Osteoblast (primary cell): ENCODE results near the gene SBF1. TPM values are rescaled to one million over a fixed set of nuclear protein-coding genes. Genes with fewer than 3 reads are reported as not detected.
A peak's percentile ranks its signal among the peaks of the same experiment; 100 is the strongest.
"Not testable (repeated sequence)": the region's sequence is repeated elsewhere in the genome, so short reads cannot be mapped to it uniquely, and the experiment has no call there.

Source experiments
- DNase-seq: peaks from one replicate; pipeline ENCODE4 v3.0.0; 2011; ENCODE audit warnings: low spot score, mixed read lengths; ENCODE audit not compliant: insufficient read length; ENCODE audit errors: missing footprints
- H2AFZ ChIP-seq: 2 replicates; pipeline ENCODE4 v1.6.0; 2011; ENCODE audit warnings: mild to moderate bottlenecking, low read length
- H3K27ac ChIP-seq: 2 replicates; pipeline ENCODE4 v1.5.1; 2011; ENCODE audit warnings: mild to moderate bottlenecking, low read depth, low read length, moderate library complexity
- H3K27me3 ChIP-seq: 2 replicates; pipeline ENCODE4 v1.6.0; 2012; ENCODE audit warnings: mild to moderate bottlenecking, control low read depth, inconsistent platforms, low read length, moderate library complexity; ENCODE audit not compliant: insufficient read depth
- H3K36me3 ChIP-seq: 2 replicates; pipeline ENCODE4 v1.5.1; 2011; ENCODE audit warnings: mild to moderate bottlenecking, low read length, control low read depth, moderate library complexity; ENCODE audit not compliant: insufficient read depth
- H3K4me1 ChIP-seq: 2 replicates; pipeline ENCODE4 v1.5.1; 2011; ENCODE audit warnings: mild to moderate bottlenecking, low read length, control low read depth, moderate library complexity; ENCODE audit not compliant: insufficient read depth
- H3K4me2 ChIP-seq: 2 replicates; pipeline ENCODE4 v1.6.0; 2011; ENCODE audit warnings: mild to moderate bottlenecking, low read length; ENCODE audit not compliant: insufficient read depth
- H3K4me3 ChIP-seq: fragments of 200-600 bp; sonication (generic); 3 replicates; pipeline ENCODE4 v1.5.1; 2012; ENCODE audit warnings: mild to moderate bottlenecking, low read length, inconsistent platforms; ENCODE audit not compliant: insufficient read depth
- H3K79me2 ChIP-seq: 2 replicates; pipeline ENCODE4 v1.6.0; 2012; ENCODE audit warnings: mild to moderate bottlenecking, low read length, control low read depth, inconsistent platforms; ENCODE audit not compliant: insufficient read depth
- H3K9me3 ChIP-seq: 2 replicates; pipeline ENCODE4 v1.5.1; 2011; ENCODE audit warnings: low read depth, low read length, control low read depth
- H4K20me1 ChIP-seq: 2 replicates; pipeline ENCODE4 v1.6.0; 2012; ENCODE audit warnings: mild to moderate bottlenecking, low read length, control low read depth; ENCODE audit not compliant: insufficient read depth
- total RNA-seq: library from RNA; depleted of rRNA; stranded (reverse); fragments of >200 nt; gene quantifications from 2 replicates; pipeline ENCODE4 v1.2.3, GENCODE V29; 2012
- TF ChIP-seq, protein P1 (sequence below): IDR thresholded peaks from 2 replicates; pipeline ENCODE4 v1.5.1; 2011; ENCODE audit warnings: mild to moderate bottlenecking, low read depth, low read length, moderate library complexity; ENCODE audit errors: extremely low read depth

Gene SBF1
- total RNA-seq, 1 donor = 93.0 TPM

DNA sequence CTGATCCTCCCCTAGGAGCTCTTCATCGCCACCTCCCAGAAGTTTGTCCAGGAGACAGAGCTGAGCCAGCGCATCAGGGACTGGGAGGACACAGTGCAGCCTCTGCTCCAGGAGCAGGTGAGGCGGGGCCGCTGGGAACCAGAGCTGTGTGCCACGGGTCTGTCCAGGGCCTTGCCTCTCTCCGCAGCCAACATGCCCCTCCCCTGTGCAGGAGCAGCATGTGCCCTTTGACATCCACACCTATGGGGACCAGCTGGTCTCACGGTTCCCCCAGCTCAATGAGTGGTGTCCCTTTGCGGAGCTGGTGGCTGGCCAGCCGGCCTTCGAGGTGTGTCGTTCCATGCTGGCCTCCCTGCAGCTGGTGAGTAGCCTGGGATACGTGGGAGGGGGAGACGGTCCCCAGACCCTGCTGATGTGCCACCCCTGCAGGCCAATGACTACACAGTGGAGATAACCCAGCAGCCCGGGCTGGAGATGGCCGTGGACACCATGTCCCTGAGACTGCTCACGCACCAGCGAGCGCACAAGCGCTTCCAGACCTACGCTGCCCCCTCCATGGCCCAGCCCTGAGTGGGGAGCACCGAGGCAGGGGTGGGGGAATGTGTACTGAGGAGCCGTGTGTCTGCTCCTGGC lies 48.1 kb upstream of the SBF1 start:
- H3K9me3 ChIP-seq = no peaks in the 10 kb centered on the region
- H3K4me1 ChIP-seq = peaks cover 13% of the 10 kb centered on the region
- peaks cover 29% of the 10 kb centered on the region for H3K36me3 ChIP-seq
- no peak overlapping the region for H3K4me3 ChIP-seq
- peak; percentile 68 for DNase-seq
- no peaks in the 10 kb centered on the region for H3K27me3 ChIP-seq
- peaks cover 23% of the 10 kb centered on the region for H4K20me1 ChIP-seq
- H3K79me2 ChIP-seq = peaks cover 30% of the 10 kb centered on the region
- H3K27ac ChIP-seq = no peak overlapping the region
- TF ChIP-seq, protein P1, sequence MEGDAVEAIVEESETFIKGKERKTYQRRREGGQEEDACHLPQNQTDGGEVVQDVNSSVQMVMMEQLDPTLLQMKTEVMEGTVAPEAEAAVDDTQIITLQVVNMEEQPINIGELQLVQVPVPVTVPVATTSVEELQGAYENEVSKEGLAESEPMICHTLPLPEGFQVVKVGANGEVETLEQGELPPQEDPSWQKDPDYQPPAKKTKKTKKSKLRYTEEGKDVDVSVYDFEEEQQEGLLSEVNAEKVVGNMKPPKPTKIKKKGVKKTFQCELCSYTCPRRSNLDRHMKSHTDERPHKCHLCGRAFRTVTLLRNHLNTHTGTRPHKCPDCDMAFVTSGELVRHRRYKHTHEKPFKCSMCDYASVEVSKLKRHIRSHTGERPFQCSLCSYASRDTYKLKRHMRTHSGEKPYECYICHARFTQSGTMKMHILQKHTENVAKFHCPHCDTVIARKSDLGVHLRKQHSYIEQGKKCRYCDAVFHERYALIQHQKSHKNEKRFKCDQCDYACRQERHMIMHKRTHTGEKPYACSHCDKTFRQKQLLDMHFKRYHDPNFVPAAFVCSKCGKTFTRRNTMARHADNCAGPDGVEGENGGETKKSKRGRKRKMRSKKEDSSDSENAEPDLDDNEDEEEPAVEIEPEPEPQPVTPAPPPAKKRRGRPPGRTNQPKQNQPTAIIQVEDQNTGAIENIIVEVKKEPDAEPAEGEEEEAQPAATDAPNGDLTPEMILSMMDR = no peak
- no peak overlapping the region for H2AFZ ChIP-seq
- H3K4me2 ChIP-seq = no peak overlapping the region

DNA sequence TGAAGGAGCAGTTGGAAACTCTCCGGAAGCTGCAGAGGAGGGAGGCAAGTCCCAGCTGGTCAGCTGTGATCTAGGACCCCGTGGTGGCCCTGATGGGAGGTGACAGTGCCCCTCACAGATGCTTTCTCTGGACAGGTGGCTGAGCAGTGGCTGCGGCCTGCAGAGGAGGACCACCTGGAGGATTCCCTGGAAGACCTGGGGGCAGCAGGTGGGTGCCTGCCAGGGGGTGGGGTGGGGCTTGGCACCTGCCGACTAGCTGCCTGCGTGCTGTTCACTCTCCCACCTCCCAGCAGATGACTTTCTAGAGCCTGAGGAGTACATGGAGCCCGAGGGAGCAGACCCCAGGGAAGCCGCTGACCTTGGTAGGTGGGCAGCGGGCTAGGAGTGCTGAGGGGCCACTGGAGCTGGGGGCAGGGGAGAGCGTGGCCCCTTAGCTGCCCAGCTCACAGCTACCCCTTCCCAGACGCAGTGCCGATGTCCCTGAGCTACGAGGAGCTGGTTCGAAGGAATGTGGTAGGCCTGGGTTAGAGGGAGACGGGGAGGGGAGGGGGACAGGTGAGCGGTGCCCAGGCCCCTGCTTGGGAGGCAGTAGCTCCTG lies 47.5 kb upstream of the SBF1 start:
- Histone ChIP-seq H3K4me2 (no peak overlapping the region), H3K79me2 (peaks cover 33% of the 10 kb centered on the region), H3K36me3 (peaks cover 29% of the 10 kb centered on the region), H3K4me1 (peaks cover 13% of the 10 kb centered on the region), H3K27me3 (no peaks in the 10 kb centered on the region), H3K4me3 (no peak overlapping the region), H2AFZ (no peak overlapping the region), H3K9me3 (no peaks in the 10 kb centered on the region), H4K20me1 (peaks cover 23% of the 10 kb centered on the region), H3K27ac (no peak overlapping the region)
- TF ChIP-seq, protein P1 = no peak
- peak; percentile 65 for DNase-seq

DNA sequence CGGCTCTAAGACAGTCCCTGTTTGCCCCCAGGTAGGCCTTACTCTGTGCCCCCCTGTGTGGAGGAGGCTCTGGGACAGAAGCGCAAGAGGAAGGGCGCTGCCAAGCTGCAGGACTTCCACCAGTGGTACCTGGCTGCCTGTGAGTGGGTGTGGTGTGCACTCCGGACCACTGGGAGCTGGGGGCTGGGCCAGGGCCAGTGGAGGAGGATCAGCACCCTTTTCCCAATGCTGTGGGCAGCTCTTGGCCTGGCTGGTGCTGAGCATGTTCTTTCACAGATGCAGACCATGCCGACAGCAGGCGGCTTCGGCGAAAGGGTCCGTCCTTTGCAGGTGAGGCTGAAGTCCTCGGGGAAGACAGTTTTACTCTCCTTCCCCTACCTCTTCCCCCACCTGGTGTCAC lies 46.9 kb upstream of the SBF1 start:
- Histone ChIP-seq H3K4me1 (peaks cover 9% of the 10 kb centered on the region), H3K9me3 (no peaks in the 10 kb centered on the region), H3K36me3 (peaks cover 29% of the 10 kb centered on the region), H2AFZ (no peak overlapping the region), H3K27ac (no peak overlapping the region), H3K4me2 (no peak overlapping the region), H3K79me2 (peaks cover 39% of the 10 kb centered on the region), H3K27me3 (no peaks in the 10 kb centered on the region), H3K4me3 (no peak overlapping the region), H4K20me1 (peaks cover 23% of the 10 kb centered on the region)
- TF ChIP-seq, protein P1 = no peak
- DNase-seq = peak; percentile 10

DNA sequence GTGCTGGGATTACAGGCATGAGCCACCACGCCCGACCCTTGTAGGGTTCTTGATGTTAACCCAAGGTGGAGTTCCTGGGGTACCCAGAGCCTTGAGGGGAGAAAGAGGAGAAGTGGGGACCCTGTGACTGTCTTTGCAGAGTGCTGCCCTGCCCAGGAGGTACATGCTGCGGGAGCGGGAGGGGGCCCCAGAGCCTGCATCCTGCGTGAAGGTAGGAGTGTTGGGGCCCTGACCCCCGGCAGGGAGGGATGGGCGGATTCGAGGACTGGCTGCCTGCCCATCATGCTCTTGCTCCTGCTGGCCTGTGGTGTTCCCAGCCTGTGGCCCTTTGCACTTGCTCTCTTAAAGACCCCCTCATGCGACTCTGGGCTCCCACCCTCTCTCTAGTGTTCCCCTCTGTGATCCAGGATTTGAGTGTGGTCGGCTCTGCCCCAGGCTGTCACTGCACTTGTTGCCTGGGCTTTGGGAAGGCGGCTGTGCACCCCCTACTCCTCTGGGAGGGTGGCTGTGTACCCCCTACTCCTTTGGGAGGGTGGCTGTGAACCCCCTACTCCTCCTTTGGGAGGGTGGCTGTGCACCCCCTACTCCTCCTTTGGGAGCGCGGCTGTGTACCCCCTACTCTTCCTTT lies 46.1 kb upstream of the SBF1 start:
- Histone ChIP-seq H3K4me2 (no peak overlapping the region), H2AFZ (no peak overlapping the region), H3K4me3 (no peak overlapping the region), H3K27me3 (no peaks in the 10 kb centered on the region), H4K20me1 (peaks cover 23% of the 10 kb centered on the region), H3K9me3 (no peaks in the 10 kb centered on the region), H3K27ac (no peak overlapping the region), H3K4me1 (peaks cover 6% of the 10 kb centered on the region), H3K36me3 (peaks cover 32% of the 10 kb centered on the region), H3K79me2 (peaks cover 47% of the 10 kb centered on the region)
- TF ChIP-seq, protein P1 = no peak
- peak; percentile 67 for DNase-seq

DNA sequence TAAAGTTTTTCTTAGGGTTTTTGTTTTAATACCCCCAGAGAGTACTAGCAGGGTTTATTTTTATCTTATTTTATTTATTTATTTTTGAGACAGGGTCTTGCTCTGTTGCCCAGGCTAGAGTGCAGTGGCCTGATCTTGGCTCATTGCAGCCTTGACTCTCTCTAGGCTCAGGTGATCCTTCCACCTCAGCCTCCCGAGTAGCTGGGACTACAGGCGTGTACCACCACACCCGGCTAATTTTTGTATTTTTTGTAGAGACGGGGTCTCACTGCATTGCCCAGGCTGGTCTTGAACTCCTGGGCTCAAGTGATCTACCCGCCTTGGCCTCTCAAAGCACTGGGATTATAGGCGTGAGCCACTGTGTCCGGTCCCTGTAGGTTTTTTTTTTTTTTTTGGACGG lies 45.3 kb upstream of the SBF1 start:
- H3K4me1 ChIP-seq, H3K27ac ChIP-seq, H3K27me3 ChIP-seq, H2AFZ ChIP-seq, H3K4me2 ChIP-seq, H3K4me3 ChIP-seq, DNase-seq, H3K9me3 ChIP-seq: not testable (repeated sequence)
- Histone ChIP-seq H3K36me3 (peaks cover 32% of the 10 kb centered on the region), H3K79me2 (peaks cover 50% of the 10 kb centered on the region), H4K20me1 (peaks cover 23% of the 10 kb centered on the region)
